Measurements from ENCODE around the gene ADAT3.

DNA sequence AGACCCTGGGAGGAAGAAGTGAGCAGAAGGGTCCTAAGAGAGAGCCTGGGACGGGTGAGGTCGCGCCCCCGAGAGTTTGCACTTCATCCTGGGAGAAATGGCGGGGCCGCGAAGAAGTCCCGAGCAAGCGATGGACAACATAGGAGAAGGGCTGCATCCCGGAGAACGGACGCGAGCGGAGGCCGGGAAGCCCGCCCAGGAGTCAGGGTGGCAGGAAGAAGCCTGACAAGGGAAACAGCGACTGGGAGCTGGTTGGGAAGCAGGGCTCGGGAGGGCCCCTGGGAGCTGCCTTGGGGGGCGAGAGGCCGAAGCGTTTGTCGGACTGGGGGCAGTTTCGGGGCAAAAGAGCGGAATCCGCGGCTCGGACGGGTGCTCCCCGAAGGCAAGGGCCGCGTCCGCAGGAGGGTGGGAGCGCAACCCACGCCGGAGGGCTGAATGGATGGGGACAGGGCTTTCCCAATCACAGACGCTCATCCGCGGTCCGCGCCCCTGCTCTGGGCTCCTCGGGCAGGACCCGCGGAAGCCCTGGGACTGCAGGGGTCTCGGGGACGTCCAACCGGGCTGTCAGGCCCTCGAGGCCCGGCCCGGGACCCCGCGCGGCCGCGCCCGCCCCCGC, 20.4 kb upstream of the ADAT3 start:
- TF ChIP-seq, protein P1, sequence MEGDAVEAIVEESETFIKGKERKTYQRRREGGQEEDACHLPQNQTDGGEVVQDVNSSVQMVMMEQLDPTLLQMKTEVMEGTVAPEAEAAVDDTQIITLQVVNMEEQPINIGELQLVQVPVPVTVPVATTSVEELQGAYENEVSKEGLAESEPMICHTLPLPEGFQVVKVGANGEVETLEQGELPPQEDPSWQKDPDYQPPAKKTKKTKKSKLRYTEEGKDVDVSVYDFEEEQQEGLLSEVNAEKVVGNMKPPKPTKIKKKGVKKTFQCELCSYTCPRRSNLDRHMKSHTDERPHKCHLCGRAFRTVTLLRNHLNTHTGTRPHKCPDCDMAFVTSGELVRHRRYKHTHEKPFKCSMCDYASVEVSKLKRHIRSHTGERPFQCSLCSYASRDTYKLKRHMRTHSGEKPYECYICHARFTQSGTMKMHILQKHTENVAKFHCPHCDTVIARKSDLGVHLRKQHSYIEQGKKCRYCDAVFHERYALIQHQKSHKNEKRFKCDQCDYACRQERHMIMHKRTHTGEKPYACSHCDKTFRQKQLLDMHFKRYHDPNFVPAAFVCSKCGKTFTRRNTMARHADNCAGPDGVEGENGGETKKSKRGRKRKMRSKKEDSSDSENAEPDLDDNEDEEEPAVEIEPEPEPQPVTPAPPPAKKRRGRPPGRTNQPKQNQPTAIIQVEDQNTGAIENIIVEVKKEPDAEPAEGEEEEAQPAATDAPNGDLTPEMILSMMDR (IDR thresholded peaks at IDR 0.05), result no peak
- TF ChIP-seq EP300 (IDR thresholded peaks at IDR 0.05), result no peak
- TF ChIP-seq POLR2A (IDR thresholded peaks at IDR 0.05), result no peak
- no peak for TF ChIP-seq POLR2AphosphoS5 (IDR thresholded peaks at IDR 0.05)

Data from stomach (tissue), 4 donors.